Endothelial cell of umbilical vein (primary cell): ENCODE measurements around the gene FER. TPM values are rescaled to one million over a fixed set of nuclear protein-coding genes. Genes with fewer than 3 reads are reported as not detected.

Experiments used
- BruUV-seq: library from RNA; stranded (reverse); fragments of 400-500 nt; replicated peaks from 2 replicates; lab custom pipeline; 2021; lab: Mats Ljungman, UMichigan
- CTCF ChIA-PET: fragments of 300-600, 350-600 bp; sonication (Branson Sonifier 250); formaldehyde crosslinking; loops from one replicate; lab custom pipeline; 2021; ENCODE audit warnings: antibody characterized with exemption, inconsistent platforms; lab: Charles Lee
- POLR2A ChIA-PET: fragments of 300-600, 350-600 bp; sonication (Branson Sonifier 250); formaldehyde crosslinking; loops from one replicate; lab custom pipeline; 2021; ENCODE audit warnings: antibody characterized with exemption, inconsistent platforms; lab: Charles Lee
- DNase-seq: peaks from one replicate; pipeline ENCODE4 v3.0.0-alpha.2; 2011; ENCODE audit warnings: low read depth, low spot score
- FAIRE-seq: peaks from 2 replicates; lab custom pipeline; 2011; peaks lifted over from hg19 to GRCh38; lab: Jason Lieb, UNC
- H2AFZ ChIP-seq: 2 replicates; pipeline ENCODE4 v1.6.0; 2012; ENCODE audit warnings: low read depth, low read length, control low read depth, inconsistent platforms
- H3K27ac ChIP-seq: 2 replicates; pipeline ENCODE4 v1.5.1; 2011; ENCODE audit warnings: low read depth, mild to moderate bottlenecking, control low read depth, low read length, moderate library complexity; ENCODE audit not compliant: insufficient read depth
- H3K27me3 ChIP-seq, 2 experiments: 2 replicates each; pipeline versions ENCODE4 v1.6.0 to v1.6.1; 2011; ENCODE audit warnings: low read length in 2 of 2, mixed read lengths in 1 of 2; ENCODE audit not compliant: control insufficient read depth in 2 of 2, insufficient read depth in 2 of 2
- H3K36me3 ChIP-seq, 2 experiments: 2 replicates in 1 of 2; 3 replicates in 1 of 2; pipeline ENCODE4 v1.5.1; 2011; ENCODE audit warnings: low read length in 2 of 2, mild to moderate bottlenecking in 1 of 2, moderate library complexity in 1 of 2; ENCODE audit not compliant: control insufficient read depth in 2 of 2, insufficient read depth in 2 of 2; ENCODE audit errors: extremely low read depth in 1 of 2
- H3K4me1 ChIP-seq: 3 replicates; pipeline ENCODE4 v1.5.1; 2011; ENCODE audit warnings: mild to moderate bottlenecking, low read length; ENCODE audit not compliant: control insufficient read depth, insufficient read depth; ENCODE audit errors: extremely low read depth
- H3K4me2 ChIP-seq: 2 replicates; pipeline ENCODE4 v1.6.1; 2011; ENCODE audit warnings: low read length, control low read depth, mixed read lengths; ENCODE audit not compliant: insufficient read depth
- H3K4me3 ChIP-seq, 3 experiments: fragments of 200-600 bp in 1 of 3; sonication (generic), shearing (Covaris generic) in 1 of 3; replicated peaks in 1 of 3; 2 replicates each; pipeline ENCODE4 v1.5.1; 2011 to 2016; ENCODE audit warnings: control low read depth in 3 of 3, low read length in 3 of 3, mild to moderate bottlenecking in 2 of 3, inconsistent platforms in 1 of 3, low read depth in 1 of 3, moderate library complexity in 1 of 3; ENCODE audit not compliant: insufficient read depth in 1 of 3
- H3K79me2 ChIP-seq: 2 replicates; pipeline ENCODE4 v1.6.0; 2012; ENCODE audit warnings: low read length, inconsistent platforms; ENCODE audit not compliant: control insufficient read depth, insufficient read depth
- H3K9ac ChIP-seq: replicated peaks from 2 replicates; pipeline ENCODE3; 2011; ENCODE audit warnings: low read length, control low read depth; ENCODE audit not compliant: insufficient read depth; ENCODE audit errors: extremely low read depth
- H3K9me1 ChIP-seq: replicated peaks from 3 replicates; pipeline ENCODE4 v1.6.0; 2011; ENCODE audit warnings: mild to moderate bottlenecking, low read length; ENCODE audit not compliant: control insufficient read depth, insufficient read depth; ENCODE audit errors: extremely low read depth
- H3K9me3 ChIP-seq: replicated peaks from 2 replicates; pipeline ENCODE4 v1.5.1; 2012; ENCODE audit warnings: low read length, inconsistent platforms; ENCODE audit not compliant: control insufficient read depth, insufficient read depth
- H4K20me1 ChIP-seq: replicated peaks from 2 replicates; pipeline ENCODE3; 2011; ENCODE audit warnings: mild to moderate bottlenecking, low read length; ENCODE audit not compliant: control insufficient read depth, insufficient read depth; ENCODE audit errors: extremely low read depth
- EZH2 ChIP-seq: IDR thresholded peaks from 2 replicates; pipeline ENCODE4 v1.6.1; 2012; ENCODE audit warnings: borderline replicate concordance, low read depth, mild to moderate bottlenecking, moderate library complexity, low read length, inconsistent platforms; ENCODE audit not compliant: severe bottlenecking
- FOS ChIP-seq: IDR thresholded peaks from 2 replicates; pipeline ENCODE4 v1.6.1; 2011; ENCODE audit warnings: mild to moderate bottlenecking, low read length, moderate library complexity, borderline replicate concordance; ENCODE audit not compliant: insufficient read depth
- GATA2 ChIP-seq: IDR thresholded peaks from 2 replicates; pipeline ENCODE4 v1.7.0; 2011; ENCODE audit warnings: low read depth, mild to moderate bottlenecking, moderate library complexity, mixed read lengths, low read length; ENCODE audit not compliant: insufficient read length, insufficient read depth
- JUN ChIP-seq: IDR thresholded peaks from 2 replicates; pipeline ENCODE4 v1.6.1; 2011; ENCODE audit warnings: borderline replicate concordance, low read depth; ENCODE audit not compliant: insufficient read length, insufficient read depth
- MYC ChIP-seq: IDR thresholded peaks from one replicate; pipeline ENCODE4 v1.6.1; 2011; ENCODE audit warnings: mild to moderate bottlenecking, low read depth, low read length
- POLR2A ChIP-seq: IDR thresholded peaks from 2 replicates; pipeline ENCODE4 v1.6.1; 2012; ENCODE audit warnings: low read depth, mild to moderate bottlenecking, control low read depth, low read length
- POLR2AphosphoS5 ChIP-seq: IDR thresholded peaks from 2 replicates; pipeline ENCODE4 v1.6.1; 2012; ENCODE audit warnings: low read depth, mild to moderate bottlenecking, control low read depth, low read length, moderate library complexity; ENCODE audit not compliant: insufficient read depth
- dilution Hi-C: fragments of 300-500 bp; cut with MboI; formaldehyde crosslinking; loops from one replicate; pipeline ENCODE4 v1.15.0; 2019; ENCODE audit warnings: low sequenced_read_pairs; ENCODE audit not compliant: extremely low pct_ligation_motif_present
- intact Hi-C: fragments of 100-400 bp; cut with micrococcal nuclease; formaldehyde crosslinking; loops from one replicate; pipeline ENCODE4 v1.10.0; 2022
- polyA plus RNA-seq, 4 experiments: library from polyadenylated mRNA; depleted of rRNA in 3 of 4; stranded (reverse) in 3 of 4; unstranded in 1 of 4; fragments of >200 nt; gene quantifications; 2 replicates each; pipeline versions ENCODE4 v1.2.1 to v1.2.3, GENCODE V29; 2011 to 2012; ENCODE audit warnings: missing spikeins in 1 of 4
- total RNA-seq: library from RNA; stranded (reverse); gene quantifications from 2 replicates; pipeline ENCODE4 v1.2.3, GENCODE V29; 2021
- TF ChIP-seq, protein P1 (sequence below): IDR thresholded peaks from 2 replicates; pipeline ENCODE4 v1.6.1; 2011; ENCODE audit not compliant: insufficient read depth, insufficient read length
- TF ChIP-seq, protein P2 (sequence below), 2 donors: IDR thresholded peaks; 1 replicate in 1 of 2; 2 replicates in 1 of 2; pipeline ENCODE4 v1.5.1; 2011; ENCODE audit warnings: low read length in 2 of 2, mild to moderate bottlenecking in 2 of 2, moderate library complexity in 2 of 2, control low read depth in 1 of 2, inconsistent platforms in 1 of 2, low read depth in 1 of 2; ENCODE audit not compliant: insufficient read depth in 1 of 2; ENCODE audit errors: extremely low read depth in 1 of 2

The FER gene
- total and polyA plus RNA-seq, 2 donors (not counting 3 experiments of a cell fraction or from before 2014, with no cell fraction given), result 2.3 to 27.5 TPM

DNA sequence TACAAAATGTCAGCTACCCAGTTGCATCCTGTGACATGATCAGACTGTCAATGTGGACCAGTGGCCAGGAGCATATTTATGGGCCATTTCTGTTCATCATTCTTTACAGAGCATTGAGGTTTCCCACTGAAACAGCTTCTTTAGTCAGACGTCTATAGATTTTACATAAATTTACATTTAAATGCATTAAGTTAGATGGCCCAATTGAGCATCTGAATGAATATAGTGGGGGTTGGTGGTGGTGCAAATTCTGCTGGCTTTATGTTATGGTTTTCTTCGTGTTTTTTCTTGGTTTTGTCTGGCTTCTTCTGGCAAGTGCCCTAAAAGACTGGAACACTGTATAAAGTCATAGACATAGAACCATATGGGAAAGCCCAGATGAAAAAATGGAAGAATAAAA lies 448.0 kb downstream of the FER start:
- peaks cover 28% of the 10 kb centered on the region for H3K4me1 ChIP-seq
- no peak for DNase-seq
- H3K9me1 ChIP-seq, result no peaks in the 10 kb centered on the region
- no TSS peak for BruUV-seq
- H3K27me3 ChIP-seq, result no peaks in the 10 kb centered on the region
- H3K4me3 ChIP-seq, result no peak overlapping the region
- no peaks in the 10 kb centered on the region for H4K20me1 ChIP-seq
- no peak for FAIRE-seq
- intact Hi-C loops, result loop anchor here (5.0 to 10.0 kb wide), 4 partner anchors 219 to 673 kb away; no protein-coding TSS in a partner anchor
- peaks cover 0 to 1% of the 10 kb centered on the region in 2 experiments for H3K36me3 ChIP-seq
- no peaks in the 10 kb centered on the region for H3K79me2 ChIP-seq
- H2AFZ ChIP-seq, result no peak overlapping the region
- dilution Hi-C loops, result no loop called here
- no peaks in the 10 kb centered on the region for H3K9me3 ChIP-seq
- H3K27ac ChIP-seq, result no peak overlapping the region
- no peak overlapping the region for H3K9ac ChIP-seq
- ChIA-PET CTCF (no interaction called here), POLR2A (interaction anchor here (0.6 kb wide), 1 partner anchor 1149 kb away, joined by 3 read pairs; no protein-coding TSS in a partner anchor)
- TF ChIP-seq POLR2A, result no peak
- no peak for TF ChIP-seq EZH2
- no peak for TF ChIP-seq JUN
- no peak for TF ChIP-seq MYC
- TF ChIP-seq, protein P1, sequence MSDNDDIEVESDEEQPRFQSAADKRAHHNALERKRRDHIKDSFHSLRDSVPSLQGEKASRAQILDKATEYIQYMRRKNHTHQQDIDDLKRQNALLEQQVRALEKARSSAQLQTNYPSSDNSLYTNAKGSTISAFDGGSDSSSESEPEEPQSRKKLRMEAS, result no peak
- TF ChIP-seq POLR2AphosphoS5, result no peak
- no peak for TF ChIP-seq FOS
- TF ChIP-seq, protein P2, sequence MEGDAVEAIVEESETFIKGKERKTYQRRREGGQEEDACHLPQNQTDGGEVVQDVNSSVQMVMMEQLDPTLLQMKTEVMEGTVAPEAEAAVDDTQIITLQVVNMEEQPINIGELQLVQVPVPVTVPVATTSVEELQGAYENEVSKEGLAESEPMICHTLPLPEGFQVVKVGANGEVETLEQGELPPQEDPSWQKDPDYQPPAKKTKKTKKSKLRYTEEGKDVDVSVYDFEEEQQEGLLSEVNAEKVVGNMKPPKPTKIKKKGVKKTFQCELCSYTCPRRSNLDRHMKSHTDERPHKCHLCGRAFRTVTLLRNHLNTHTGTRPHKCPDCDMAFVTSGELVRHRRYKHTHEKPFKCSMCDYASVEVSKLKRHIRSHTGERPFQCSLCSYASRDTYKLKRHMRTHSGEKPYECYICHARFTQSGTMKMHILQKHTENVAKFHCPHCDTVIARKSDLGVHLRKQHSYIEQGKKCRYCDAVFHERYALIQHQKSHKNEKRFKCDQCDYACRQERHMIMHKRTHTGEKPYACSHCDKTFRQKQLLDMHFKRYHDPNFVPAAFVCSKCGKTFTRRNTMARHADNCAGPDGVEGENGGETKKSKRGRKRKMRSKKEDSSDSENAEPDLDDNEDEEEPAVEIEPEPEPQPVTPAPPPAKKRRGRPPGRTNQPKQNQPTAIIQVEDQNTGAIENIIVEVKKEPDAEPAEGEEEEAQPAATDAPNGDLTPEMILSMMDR (IDR thresholded peaks at IDR 0.05; ENCODE audit: extremely low read depth in 1 of 2, insufficient read depth in 1 of 2, low read depth in 1 of 2, low read length in 2 of 2), result no peak
- no peak for TF ChIP-seq GATA2
- H3K4me2 ChIP-seq, result no peak overlapping the region
